ENCODE results near the gene KIF26A.

DNA sequence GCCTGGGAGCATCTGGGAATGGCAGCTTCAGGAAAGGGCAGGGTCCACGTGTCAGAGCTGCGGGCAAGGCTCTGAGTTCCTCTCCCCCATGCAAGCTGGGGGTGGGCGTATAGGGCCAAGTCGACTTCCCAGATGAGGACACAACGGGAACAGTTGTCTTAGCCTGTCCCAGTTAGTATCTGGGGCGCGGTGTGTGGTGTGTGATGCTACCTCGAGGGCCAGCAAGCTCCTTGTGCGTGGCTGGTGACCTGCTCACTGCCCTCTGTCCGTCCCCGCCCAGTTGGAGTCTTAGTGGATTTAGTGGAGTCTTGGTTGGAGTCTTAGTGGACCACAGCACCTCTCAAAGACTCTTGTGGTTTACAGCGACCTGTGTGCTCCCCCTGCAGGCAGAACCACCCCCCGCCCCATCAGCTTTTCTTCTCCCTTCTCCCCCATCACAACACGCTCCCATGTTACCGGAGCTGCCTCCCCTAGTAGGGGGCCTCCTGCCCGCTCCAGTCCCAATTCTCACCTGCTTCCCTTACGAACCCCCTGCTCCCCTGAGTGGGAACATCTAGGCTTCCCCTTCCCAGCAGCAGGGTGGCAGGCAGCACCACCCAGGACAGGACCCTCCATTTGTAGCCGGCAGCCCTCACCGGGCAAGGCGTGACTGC is 44.2 kb upstream of the KIF26A start:
- TF ChIP-seq, protein P1, sequence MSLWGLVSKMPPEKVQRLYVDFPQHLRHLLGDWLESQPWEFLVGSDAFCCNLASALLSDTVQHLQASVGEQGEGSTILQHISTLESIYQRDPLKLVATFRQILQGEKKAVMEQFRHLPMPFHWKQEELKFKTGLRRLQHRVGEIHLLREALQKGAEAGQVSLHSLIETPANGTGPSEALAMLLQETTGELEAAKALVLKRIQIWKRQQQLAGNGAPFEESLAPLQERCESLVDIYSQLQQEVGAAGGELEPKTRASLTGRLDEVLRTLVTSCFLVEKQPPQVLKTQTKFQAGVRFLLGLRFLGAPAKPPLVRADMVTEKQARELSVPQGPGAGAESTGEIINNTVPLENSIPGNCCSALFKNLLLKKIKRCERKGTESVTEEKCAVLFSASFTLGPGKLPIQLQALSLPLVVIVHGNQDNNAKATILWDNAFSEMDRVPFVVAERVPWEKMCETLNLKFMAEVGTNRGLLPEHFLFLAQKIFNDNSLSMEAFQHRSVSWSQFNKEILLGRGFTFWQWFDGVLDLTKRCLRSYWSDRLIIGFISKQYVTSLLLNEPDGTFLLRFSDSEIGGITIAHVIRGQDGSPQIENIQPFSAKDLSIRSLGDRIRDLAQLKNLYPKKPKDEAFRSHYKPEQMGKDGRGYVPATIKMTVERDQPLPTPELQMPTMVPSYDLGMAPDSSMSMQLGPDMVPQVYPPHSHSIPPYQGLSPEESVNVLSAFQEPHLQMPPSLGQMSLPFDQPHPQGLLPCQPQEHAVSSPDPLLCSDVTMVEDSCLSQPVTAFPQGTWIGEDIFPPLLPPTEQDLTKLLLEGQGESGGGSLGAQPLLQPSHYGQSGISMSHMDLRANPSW (CRISPR knock-in tag; IDR thresholded peaks at IDR 0.05; ENCODE audit: borderline replicate concordance): no peak
- TF ChIP-seq RAD51 (IDR thresholded peaks at IDR 0.05; ENCODE audit: borderline replicate concordance): no peak
- no peak for TF ChIP-seq SMARCC2 (IDR thresholded peaks at IDR 0.05)
- no peak for TF ChIP-seq EZH2 (conservative IDR thresholded peaks at IDR 0.05; ENCODE audit: low read depth, low read length)
- no peak for TF ChIP-seq PRPF4 (IDR thresholded peaks at IDR 0.05; ENCODE audit: low read depth, low read length, poor library complexity, severe bottlenecking)
- no peak for TF ChIP-seq MAZ (IDR thresholded peaks at IDR 0.05; ENCODE audit: borderline replicate concordance, low read depth, low read length)
- no peak for TF ChIP-seq MAZ (CRISPR knock-in tag; IDR thresholded peaks at IDR 0.05; ENCODE audit: low read depth)
- TF ChIP-seq, protein P2, sequence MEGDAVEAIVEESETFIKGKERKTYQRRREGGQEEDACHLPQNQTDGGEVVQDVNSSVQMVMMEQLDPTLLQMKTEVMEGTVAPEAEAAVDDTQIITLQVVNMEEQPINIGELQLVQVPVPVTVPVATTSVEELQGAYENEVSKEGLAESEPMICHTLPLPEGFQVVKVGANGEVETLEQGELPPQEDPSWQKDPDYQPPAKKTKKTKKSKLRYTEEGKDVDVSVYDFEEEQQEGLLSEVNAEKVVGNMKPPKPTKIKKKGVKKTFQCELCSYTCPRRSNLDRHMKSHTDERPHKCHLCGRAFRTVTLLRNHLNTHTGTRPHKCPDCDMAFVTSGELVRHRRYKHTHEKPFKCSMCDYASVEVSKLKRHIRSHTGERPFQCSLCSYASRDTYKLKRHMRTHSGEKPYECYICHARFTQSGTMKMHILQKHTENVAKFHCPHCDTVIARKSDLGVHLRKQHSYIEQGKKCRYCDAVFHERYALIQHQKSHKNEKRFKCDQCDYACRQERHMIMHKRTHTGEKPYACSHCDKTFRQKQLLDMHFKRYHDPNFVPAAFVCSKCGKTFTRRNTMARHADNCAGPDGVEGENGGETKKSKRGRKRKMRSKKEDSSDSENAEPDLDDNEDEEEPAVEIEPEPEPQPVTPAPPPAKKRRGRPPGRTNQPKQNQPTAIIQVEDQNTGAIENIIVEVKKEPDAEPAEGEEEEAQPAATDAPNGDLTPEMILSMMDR (CRISPR knock-in tag; IDR thresholded peaks at IDR 0.05): no peak
- TF ChIP-seq ZNF577 (CRISPR knock-in tag; IDR thresholded peaks at IDR 0.05; ENCODE audit: borderline replicate concordance, low read depth): no peak

All from HepG2 (cell line).